GM19328 (cell line): Measurements from ENCODE around the gene TCF20.

Experiments used
- ATAC-seq: cut with Tn5 transposase; IDR thresholded peaks from one replicate; pipeline ENCODE4 v1.9.1; 2021; ENCODE audit warnings: mild to moderate bottlenecking, moderate library complexity; ENCODE audit not compliant: unreplicated experiment

TCF20 gene

GRCh38 chr22:42300259-42301076, 30.0 kb upstream of the TCF20 start:
- ATAC-seq = no peak

DNA sequence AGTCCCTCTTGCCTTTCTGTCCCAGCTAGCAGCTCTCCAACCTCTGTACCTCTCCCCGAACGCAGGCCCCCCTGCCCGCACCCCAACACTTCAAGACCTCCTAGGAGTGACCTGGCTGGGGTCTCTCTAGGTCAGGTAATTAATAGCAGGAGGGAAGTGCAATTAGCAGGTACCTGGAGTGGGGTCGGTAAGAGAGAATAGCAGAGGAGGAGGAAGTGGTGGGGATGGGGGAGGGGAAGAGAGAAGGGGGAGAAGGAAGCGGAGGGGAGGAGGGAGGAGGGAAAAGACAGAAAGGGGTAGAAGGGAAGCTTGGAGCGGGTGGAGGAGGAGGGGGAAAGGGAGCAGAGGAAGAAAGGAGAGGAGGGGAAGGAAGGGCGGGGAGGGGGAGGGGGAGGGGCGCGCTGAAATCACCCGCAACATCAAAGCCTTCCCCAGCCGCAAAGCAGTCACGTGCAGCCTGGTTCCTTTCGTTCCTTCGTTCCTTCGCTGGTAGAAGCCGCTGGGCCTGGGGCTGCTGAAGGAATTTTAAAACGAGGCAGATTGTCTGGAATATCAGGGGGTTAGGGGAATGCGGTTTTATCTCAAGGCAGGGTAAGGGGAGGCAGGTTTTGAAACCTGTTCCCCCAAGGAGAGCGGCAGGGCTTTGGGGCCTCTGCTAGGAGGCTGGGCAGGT, 29.3 kb upstream of the TCF20 start:
- no peak for ATAC-seq

- no peak for ATAC-seq
Observed at GRCh38 chr22:42298746-42299145, 28.3 kb upstream of the TCF20 start.

DNA sequence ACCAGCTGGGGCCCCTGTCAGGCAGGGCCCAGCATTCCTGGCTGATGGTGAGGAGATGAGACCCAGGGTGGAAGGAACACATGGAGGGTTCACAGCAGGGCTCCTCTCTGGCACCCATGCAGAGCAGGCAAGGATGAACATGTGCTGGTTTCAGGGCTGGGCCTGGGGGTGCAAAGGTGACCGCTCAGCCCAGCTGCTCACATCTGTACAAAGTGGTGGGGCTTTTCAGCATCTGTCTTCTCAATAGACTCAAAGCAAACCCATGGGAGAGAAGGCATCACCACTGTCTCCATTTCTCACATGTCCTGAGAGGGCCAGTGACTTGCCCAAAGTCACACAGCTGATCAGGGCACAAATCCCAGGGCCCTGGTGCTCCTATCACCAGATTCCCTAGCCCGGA, 27.3 kb upstream of the TCF20 start:
- no peak for ATAC-seq

GRCh38 chr22:42296883-42297282, 26.4 kb upstream of the TCF20 start:
- no peak for ATAC-seq

- no peak for ATAC-seq
Observed at GRCh38 chr22:42296381-42296853, 26.0 kb upstream of the TCF20 start.

DNA sequence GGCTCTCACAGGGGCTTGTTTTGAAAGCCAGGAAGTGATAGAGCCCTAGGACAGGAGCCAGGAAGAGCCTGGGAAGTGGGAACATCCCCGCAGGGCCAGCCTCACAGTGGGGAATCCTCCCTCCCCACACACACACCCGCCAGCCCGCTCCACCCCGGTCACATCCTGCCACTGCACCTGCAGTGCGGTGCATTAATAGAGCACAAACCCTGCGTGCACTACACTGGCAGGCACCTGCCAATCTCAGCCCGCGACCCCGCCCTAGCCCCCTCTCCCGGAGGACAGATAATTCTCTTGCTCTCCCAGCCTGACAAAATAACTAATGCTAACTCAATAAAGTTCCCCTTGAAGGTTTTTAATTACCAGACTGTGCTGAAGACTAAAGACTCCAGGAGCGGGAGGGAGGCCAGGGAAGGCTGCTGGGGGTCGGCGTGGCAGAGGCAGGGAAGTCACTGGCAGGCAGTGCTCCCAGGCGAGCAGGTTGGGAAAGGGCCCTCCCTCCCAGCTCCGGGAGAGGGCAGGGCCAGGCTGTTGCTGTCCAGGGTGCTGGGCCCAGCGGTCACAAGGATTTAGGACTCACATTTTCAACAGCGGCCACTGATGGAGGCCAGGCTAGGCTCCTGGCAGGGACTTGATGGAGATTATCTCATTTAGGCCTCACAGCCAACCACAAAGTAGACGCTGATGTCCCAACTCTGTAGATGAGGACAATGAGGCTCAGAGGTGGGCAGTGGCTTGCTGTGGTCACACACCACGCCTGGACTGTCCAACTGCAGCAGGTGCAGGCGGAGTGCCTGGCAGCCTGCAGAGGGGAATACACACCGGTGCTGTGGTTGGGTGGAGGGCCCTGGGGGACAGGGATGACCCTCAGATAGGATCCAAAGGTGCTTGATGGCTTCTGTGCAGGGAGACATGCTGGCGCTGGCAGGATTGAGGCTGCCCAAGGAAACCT, 23.9 kb upstream of the TCF20 start:
- ATAC-seq = no peak

GRCh38 chr22:42292732-42293520, 22.5 kb upstream of the TCF20 start:
- ATAC-seq = no peak

DNA sequence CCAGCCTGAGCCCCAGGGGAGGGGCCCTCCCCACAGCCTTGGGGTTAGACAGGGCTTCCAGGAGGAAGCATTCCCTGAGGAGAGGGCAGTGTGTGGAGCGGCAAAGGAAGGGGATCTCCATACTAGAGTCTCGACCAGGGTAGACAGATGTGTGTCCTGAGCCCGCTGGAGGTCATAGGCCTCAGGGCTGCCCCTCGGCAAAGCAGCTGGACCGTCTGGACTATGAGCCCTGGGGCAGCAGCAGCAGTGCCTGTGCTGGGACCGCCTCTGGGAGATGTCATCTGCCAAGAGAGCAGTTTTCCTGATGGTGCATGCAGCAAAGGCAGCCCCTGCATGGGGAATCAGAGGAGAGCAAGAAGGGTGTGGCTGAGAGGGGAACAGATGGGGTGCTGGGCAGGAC, 20.8 kb upstream of the TCF20 start:
- no peak for ATAC-seq

DNA sequence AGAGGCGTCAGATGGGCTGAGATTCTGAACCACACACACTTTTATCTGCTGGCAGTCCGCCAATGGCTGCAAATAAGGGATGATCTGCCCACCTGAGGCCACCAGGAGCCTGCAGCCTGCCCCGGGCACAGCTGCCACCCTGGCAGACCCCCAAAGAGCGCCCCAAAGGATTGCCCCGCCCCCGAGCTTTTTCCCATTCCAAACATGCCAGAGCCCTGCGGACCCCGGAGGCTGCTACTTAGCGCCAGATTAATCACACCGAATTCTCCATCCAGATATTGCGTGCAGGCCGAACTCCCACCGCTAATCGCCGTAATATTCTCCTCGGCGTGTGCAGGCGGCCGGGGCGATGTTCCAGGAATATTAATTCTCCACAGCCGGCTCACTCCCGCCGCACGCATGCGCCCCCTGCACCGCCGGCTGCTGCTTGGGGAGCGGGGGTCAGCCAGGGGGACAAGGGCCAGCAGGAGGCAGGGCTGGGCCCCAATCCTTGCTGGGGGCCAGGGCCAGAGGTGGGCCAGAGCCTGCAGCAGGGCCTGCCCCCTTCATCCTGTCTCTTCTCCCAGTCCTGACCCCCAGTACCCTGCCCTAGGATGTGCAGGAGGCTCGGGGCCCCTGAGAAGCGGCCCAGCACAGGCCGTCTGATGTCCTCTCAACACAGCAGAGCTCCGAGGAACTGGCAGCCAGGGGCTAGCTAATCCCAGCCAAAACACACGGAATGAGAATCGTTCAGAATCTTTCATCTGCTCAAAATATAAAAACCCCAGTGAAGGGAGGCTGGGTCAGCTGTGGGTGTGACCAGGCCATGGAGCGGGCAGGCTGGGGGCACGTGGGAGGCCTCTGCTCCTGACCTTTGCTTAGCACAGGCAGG, 19.5 kb upstream of the TCF20 start:
- ATAC-seq = no peak

DNA sequence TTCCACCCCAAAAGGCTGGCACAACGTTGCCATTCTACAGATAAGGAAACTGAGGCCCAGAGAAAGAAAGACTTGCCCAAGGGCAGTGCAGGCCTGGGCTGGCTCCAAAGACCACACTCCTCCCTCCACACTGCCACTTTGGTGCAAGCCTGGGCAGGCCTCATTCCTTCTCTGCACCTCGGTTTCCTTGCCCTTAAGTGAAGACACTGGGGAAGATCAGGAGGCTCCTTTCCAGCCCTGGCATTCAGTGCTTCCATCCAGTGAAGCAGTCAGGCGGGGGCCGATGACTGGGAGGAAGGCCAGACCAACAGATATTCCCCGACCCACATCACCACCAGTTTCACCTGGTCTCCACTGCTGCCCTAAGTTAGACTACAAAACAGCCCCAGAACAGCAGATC, 18.3 kb upstream of the TCF20 start:
- ATAC-seq = no peak

DNA sequence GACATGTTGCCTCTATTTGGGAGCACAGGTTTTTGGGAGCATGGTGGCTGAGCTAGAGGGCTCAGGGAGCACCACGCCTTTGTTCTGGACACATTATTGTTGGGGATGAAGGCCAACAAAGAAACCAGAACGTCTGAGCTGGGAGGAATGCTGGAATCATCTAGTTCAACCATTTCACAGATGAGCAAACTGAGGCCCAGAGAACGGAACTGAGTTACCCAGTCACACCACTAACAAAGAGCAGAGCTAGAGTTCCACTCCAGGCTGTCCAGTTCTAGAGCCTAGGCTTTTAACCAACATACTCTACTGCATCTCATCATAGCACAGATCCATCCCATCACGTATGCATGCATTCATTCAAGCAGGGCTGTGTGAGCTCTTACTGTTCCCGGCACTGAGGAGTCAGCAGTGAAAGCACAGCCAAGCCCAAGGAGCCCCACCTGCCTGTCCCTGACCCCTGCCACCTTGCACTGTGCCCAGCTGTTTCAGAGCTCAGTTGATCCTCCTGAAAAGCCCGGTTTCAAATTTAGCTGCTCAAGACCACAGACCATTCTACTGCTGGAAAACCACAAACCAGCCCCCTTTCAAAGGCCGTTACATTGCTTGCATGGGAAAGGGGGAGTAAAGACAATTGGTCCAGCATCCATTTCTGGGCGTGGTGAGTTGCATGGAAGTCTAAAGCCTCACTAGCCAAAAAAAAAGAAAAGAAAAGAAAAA, 16.9 kb upstream of the TCF20 start:
- no peak for ATAC-seq

GRCh38 chr22:42286205-42286604, 15.8 kb upstream of the TCF20 start:
- ATAC-seq = no peak

GRCh38 chr22:42285604-42286003, 15.2 kb upstream of the TCF20 start:
- no peak for ATAC-seq

DNA sequence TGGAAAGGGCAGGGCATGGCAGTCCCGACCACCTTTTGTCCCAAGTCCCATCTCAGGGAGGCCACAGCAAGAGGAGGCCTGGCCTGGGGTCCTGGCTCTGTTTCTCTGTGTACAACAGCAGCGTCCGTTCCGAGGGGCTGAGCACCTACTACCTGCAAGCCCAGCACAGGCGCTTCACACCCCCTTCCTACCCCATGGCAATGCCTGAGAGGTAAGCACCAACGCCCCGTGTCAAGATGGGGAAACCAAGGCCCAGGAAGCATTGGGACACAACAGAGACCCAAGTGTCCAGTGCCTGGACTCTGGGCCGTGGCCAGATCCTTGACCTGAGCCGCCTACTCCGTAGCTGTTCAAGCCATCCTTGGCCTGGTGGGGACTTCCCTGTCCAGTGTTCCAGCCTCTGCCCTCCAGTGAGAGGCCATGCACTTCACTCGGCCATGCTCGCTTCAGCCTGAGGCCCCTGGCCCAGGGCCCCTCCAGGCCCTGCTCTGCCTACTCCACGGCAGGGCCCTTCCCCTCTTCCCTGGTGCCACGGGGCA, 14.3 kb upstream of the TCF20 start:
- no peak for ATAC-seq

- no peak for ATAC-seq
Observed at GRCh38 chr22:42284202-42284591, 13.7 kb upstream of the TCF20 start.

- ATAC-seq = no peak
Observed at GRCh38 chr22:42283278-42284201, 13.1 kb upstream of the TCF20 start.

DNA sequence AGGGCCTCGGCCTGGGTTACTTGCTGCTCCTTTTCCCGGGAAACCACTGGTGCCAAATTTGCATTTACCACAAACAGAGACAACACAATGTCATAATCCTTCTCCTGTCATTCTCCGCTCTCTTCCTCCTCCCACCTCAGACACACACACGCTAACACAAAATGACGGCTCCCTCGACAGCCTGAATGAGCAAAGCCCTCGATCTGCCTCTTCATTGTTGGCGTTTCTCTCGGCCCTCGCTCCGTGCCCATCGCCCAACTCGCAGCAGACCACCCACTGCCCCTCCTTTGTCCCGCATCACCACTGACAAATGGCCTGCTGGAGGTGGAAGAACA, 12.5 kb upstream of the TCF20 start:
- ATAC-seq = no peak
